HK-2 (cell line): ENCODE results near the gene ADH7.
"Not testable (repeated sequence)": the region's sequence is repeated elsewhere in the genome, so short reads cannot be mapped to it uniquely, and the experiment has no call there.

Experiments
- DNase-seq: peaks from one replicate; pipeline ENCODE4 v3.0.0-alpha.2; 2018; ENCODE audit not compliant: unreplicated experiment

The ADH7 gene

GRCh38 chr4:99415762-99416161 lies 19.4 kb downstream of the ADH7 start:
- not testable (repeated sequence) for DNase-seq

GRCh38 chr4:99414902-99415301 lies 20.2 kb downstream of the ADH7 start:
- DNase-seq = not testable (repeated sequence)

GRCh38 chr4:99414401-99414800 lies 20.7 kb downstream of the ADH7 start:
- DNase-seq = no peak

- DNase-seq = no peak
Measured at GRCh38 chr4:99413140-99413539, 22.0 kb downstream of the ADH7 start.

- DNase-seq = no peak
Measured at GRCh38 chr4:99411041-99411440, 24.1 kb downstream of the ADH7 start.

GRCh38 chr4:99410075-99410474 lies 25.1 kb downstream of the ADH7 start:
- no peak for DNase-seq

GRCh38 chr4:99408346-99408745 lies 26.8 kb downstream of the ADH7 start:
- no peak for DNase-seq

- peak; percentile 67 for DNase-seq
Measured at GRCh38 chr4:99405433-99406115, 29.6 kb downstream of the ADH7 start.

- DNase-seq = peak; percentile 47
Measured at GRCh38 chr4:99404595-99405287, 30.4 kb downstream of the ADH7 start.

GRCh38 chr4:99403380-99404184 lies 31.6 kb downstream of the ADH7 start:
- DNase-seq = no peak

GRCh38 chr4:99402765-99403164 lies 32.4 kb downstream of the ADH7 start:
- DNase-seq = no peak

- DNase-seq = no peak
Measured at GRCh38 chr4:99400831-99401230, 34.3 kb downstream of the ADH7 start.

GRCh38 chr4:99399017-99399416 lies 36.1 kb downstream of the ADH7 start:
- DNase-seq = no peak

GRCh38 chr4:99395595-99396364 lies 39.4 kb downstream of the ADH7 start:
- no peak for DNase-seq

- DNase-seq = no peak
Measured at GRCh38 chr4:99394896-99395295, 40.2 kb downstream of the ADH7 start.

GRCh38 chr4:99390055-99390454 lies 45.1 kb downstream of the ADH7 start:
- DNase-seq = no peak

GRCh38 chr4:99389606-99390005 lies 45.5 kb downstream of the ADH7 start:
- DNase-seq = no peak

GRCh38 chr4:99383833-99384392 lies 51.2 kb downstream of the ADH7 start:
- no peak for DNase-seq

- DNase-seq = no peak
Measured at GRCh38 chr4:99383399-99383798, 51.7 kb downstream of the ADH7 start.

- DNase-seq = no peak
Measured at GRCh38 chr4:99382745-99383360, 52.3 kb downstream of the ADH7 start.

- DNase-seq = no peak
Measured at GRCh38 chr4:99381588-99382175, 53.5 kb downstream of the ADH7 start.
